WERI-Rb-1 (cell line): Measurements from ENCODE around the gene PLEKHN1.
"Not testable (repeated sequence)": the region's sequence is repeated elsewhere in the genome, so short reads cannot be mapped to it uniquely, and the experiment has no call there.

Source experiments
- DNase-seq: peaks from one replicate; pipeline ENCODE4 v3.0.0-alpha.2; 2020
- H3K27ac ChIP-seq: fragments of 250-450 bp; sonication (Bioruptor Pico); 2 replicates; pipeline ENCODE4 v1.5.1; 2020; ENCODE audit warnings: mild to moderate bottlenecking, moderate library complexity
- H3K27me3 ChIP-seq: fragments of 250-450 bp; sonication (Bioruptor Pico); 2 replicates; pipeline ENCODE4 v1.5.1; 2021; ENCODE audit warnings: mild to moderate bottlenecking, low read depth, moderate library complexity; ENCODE audit not compliant: insufficient read depth, severe bottlenecking
- H3K36me3 ChIP-seq: fragments of 250-450 bp; sonication (Bioruptor Pico); 2 replicates; pipeline ENCODE4 v1.5.1; 2020; ENCODE audit warnings: mild to moderate bottlenecking, moderate library complexity
- H3K4me3 ChIP-seq: 2 replicates; pipeline ENCODE4 v1.5.1; 2011; ENCODE audit warnings: low read depth, mild to moderate bottlenecking, control low read depth, low read length
- H3K9me3 ChIP-seq: fragments of 250-450 bp; sonication (Bioruptor Pico); 2 replicates; pipeline ENCODE4 v1.5.1; 2021; ENCODE audit warnings: mild to moderate bottlenecking, moderate library complexity; ENCODE audit not compliant: severe bottlenecking
- CTCF ChIP-seq: IDR thresholded peaks from 2 replicates; pipeline ENCODE4 v1.5.1; 2011; ENCODE audit warnings: low read depth, mild to moderate bottlenecking, control low read depth, inconsistent platforms, low read length

PLEKHN1 gene

GRCh38 chr1:974293-974640 lies 8.0 kb downstream of the PLEKHN1 start:
- H3K27me3 ChIP-seq, result no peaks in the 10 kb centered on the region
- no peaks in the 10 kb centered on the region for H3K36me3 ChIP-seq
- H3K27ac ChIP-seq, result no peak overlapping the region
- H3K4me3 ChIP-seq, result no peak overlapping the region
- TF ChIP-seq CTCF, result no peak
- no peak for DNase-seq
- no peaks in the 10 kb centered on the region for H3K9me3 ChIP-seq

GRCh38 chr1:974687-975328 lies 8.5 kb downstream of the PLEKHN1 start:
- H3K9me3 ChIP-seq, result no peaks in the 10 kb centered on the region
- H3K4me3 ChIP-seq, result no peak overlapping the region
- H3K36me3 ChIP-seq, result no peaks in the 10 kb centered on the region
- DNase-seq, result no peak
- H3K27me3 ChIP-seq, result no peaks in the 10 kb centered on the region
- no peak overlapping the region for H3K27ac ChIP-seq
- no peak for TF ChIP-seq CTCF

GRCh38 chr1:975365-975764 lies 9.1 kb downstream of the PLEKHN1 start:
- H3K4me3 ChIP-seq, result no peak overlapping the region
- TF ChIP-seq CTCF, result no peak
- no peak overlapping the region for H3K27ac ChIP-seq
- H3K36me3 ChIP-seq, result no peaks in the 10 kb centered on the region
- H3K9me3 ChIP-seq, result no peaks in the 10 kb centered on the region
- DNase-seq, result no peak
- no peaks in the 10 kb centered on the region for H3K27me3 ChIP-seq

- no peaks in the 10 kb centered on the region for H3K9me3 ChIP-seq
- H3K27ac ChIP-seq, result peak overlapping the region; percentile 19; the same call in 1 of the 2 replicates
- peak overlapping the region; percentile 23 for H3K4me3 ChIP-seq
- H3K36me3 ChIP-seq, result no peaks in the 10 kb centered on the region
- peak; percentile 36; the same call in 1 of the 2 replicates for TF ChIP-seq CTCF
- DNase-seq, result peak; percentile 53
- no peaks in the 10 kb centered on the region for H3K27me3 ChIP-seq
Measured at GRCh38 chr1:975896-976683, 9.8 kb downstream of the PLEKHN1 start.

GRCh38 chr1:976791-977190 lies 10.5 kb downstream of the PLEKHN1 start:
- H3K4me3 ChIP-seq, H3K27me3 ChIP-seq, DNase-seq, H3K36me3 ChIP-seq, H3K27ac ChIP-seq, H3K9me3 ChIP-seq: not testable (repeated sequence)

- H3K4me3 ChIP-seq, result no peak overlapping the region
- H3K27me3 ChIP-seq, result no peaks in the 10 kb centered on the region
- no peak overlapping the region for H3K27ac ChIP-seq
- H3K9me3 ChIP-seq, result no peaks in the 10 kb centered on the region
- DNase-seq, result no peak
- no peak for TF ChIP-seq CTCF
- H3K36me3 ChIP-seq, result no peaks in the 10 kb centered on the region
Measured at GRCh38 chr1:978069-978834, 12.0 kb downstream of the PLEKHN1 start.
